Fibroblast of lung (primary cell): ENCODE data around the gene HCRTR2. TPM values are rescaled to one million over a fixed set of nuclear protein-coding genes. Genes with fewer than 3 reads are reported as not detected.

Experiments
- DNase-seq, 2 donors: peaks; one replicate each; pipeline versions ENCODE4 v3.0.0 to v3.0.0-alpha.2; 2010; ENCODE audit warnings: low read depth in 2 of 2
- H2AFZ ChIP-seq: 2 replicates; pipeline ENCODE4 v1.5.1; 2012; ENCODE audit warnings: low read length, control low read depth, inconsistent platforms
- H3K27ac ChIP-seq: 2 replicates; pipeline ENCODE4 v1.5.1; 2011; ENCODE audit warnings: low read length, control low read depth; ENCODE audit not compliant: insufficient read depth
- H3K27me3 ChIP-seq: 2 replicates; pipeline ENCODE4 v1.5.1; 2011; ENCODE audit warnings: mild to moderate bottlenecking, low read length; ENCODE audit not compliant: control insufficient read depth, insufficient read depth
- H3K36me3 ChIP-seq: 2 replicates; pipeline ENCODE4 v1.5.1; 2011; ENCODE audit warnings: low read length; ENCODE audit not compliant: control insufficient read depth, insufficient read depth
- H3K4me1 ChIP-seq: 2 replicates; pipeline ENCODE4 v1.5.1; 2011; ENCODE audit warnings: low read length; ENCODE audit not compliant: control insufficient read depth, insufficient read depth; ENCODE audit errors: extremely low read depth
- H3K4me2 ChIP-seq: 2 replicates; pipeline ENCODE4 v1.5.1; 2011; ENCODE audit warnings: low read length, control low read depth; ENCODE audit not compliant: insufficient read depth; ENCODE audit errors: extremely low read depth
- H3K4me3 ChIP-seq, 4 experiments: fragments of 200-600 bp in 1 of 4; sonication (generic) in 1 of 4; replicated peaks in 1 of 4; 2 replicates each; pipeline ENCODE4 v1.5.1; 2011 to 2016; ENCODE audit warnings: low read length in 4 of 4, low read depth in 3 of 4, mild to moderate bottlenecking in 3 of 4, control low read depth in 2 of 4, inconsistent platforms in 1 of 4, mixed read lengths in 1 of 4; ENCODE audit not compliant: insufficient read depth in 1 of 4; ENCODE audit errors: control extremely low read depth in 1 of 4
- H3K79me2 ChIP-seq: 2 replicates; pipeline ENCODE4 v1.5.1; 2012; ENCODE audit warnings: mild to moderate bottlenecking, low read length, inconsistent platforms; ENCODE audit not compliant: control insufficient read depth, insufficient read depth
- H3K9ac ChIP-seq: 2 replicates; pipeline ENCODE4 v1.5.1; 2011; ENCODE audit warnings: mild to moderate bottlenecking, low read length, control low read depth; ENCODE audit not compliant: insufficient read depth
- H3K9me3 ChIP-seq: 2 replicates; pipeline ENCODE4 v1.5.1; 2012; ENCODE audit warnings: low read depth, low read length; ENCODE audit not compliant: control insufficient read depth, insufficient read depth
- H4K20me1 ChIP-seq: 2 replicates; pipeline ENCODE4 v1.5.1; 2011; ENCODE audit warnings: low read length; ENCODE audit not compliant: control insufficient read depth, insufficient read depth; ENCODE audit errors: extremely low read depth
- EZH2 ChIP-seq: IDR thresholded peaks from 2 replicates; pipeline ENCODE4 v1.5.1; 2012; ENCODE audit warnings: low read length, control low read depth, mild to moderate bottlenecking; ENCODE audit errors: missing control alignments
- polyA plus RNA-seq, 2 donors: library from polyadenylated mRNA; depleted of rRNA in 1 of 2; stranded (reverse) in 1 of 2; unstranded in 1 of 2; fragments of >200 nt; gene quantifications; 2 replicates each; pipeline ENCODE4 v1.2.1, GENCODE V29; 2011 to 2012; ENCODE audit warnings: missing spikeins in 1 of 2
- total RNA-seq: library from RNA; depleted of rRNA; stranded (reverse); fragments of >200 nt; gene quantifications from 2 replicates; pipeline ENCODE4 v1.2.1, GENCODE V29; 2014
- TF ChIP-seq, protein P1 (sequence below), 2 donors: IDR thresholded peaks in 1 of 2; conservative IDR thresholded peaks in 1 of 2; 1 replicate in 1 of 2; 2 replicates in 1 of 2; pipeline ENCODE4 v1.5.1; 2011 to 2012; ENCODE audit warnings: low read length in 2 of 2, control low read depth in 1 of 2, inconsistent platforms in 1 of 2, low read depth in 1 of 2, mild to moderate bottlenecking in 1 of 2

HCRTR2 gene
- total and polyA plus RNA-seq, 2 donors (not counting 1 experiment from before 2014, with no cell fraction given): not detected

DNA sequence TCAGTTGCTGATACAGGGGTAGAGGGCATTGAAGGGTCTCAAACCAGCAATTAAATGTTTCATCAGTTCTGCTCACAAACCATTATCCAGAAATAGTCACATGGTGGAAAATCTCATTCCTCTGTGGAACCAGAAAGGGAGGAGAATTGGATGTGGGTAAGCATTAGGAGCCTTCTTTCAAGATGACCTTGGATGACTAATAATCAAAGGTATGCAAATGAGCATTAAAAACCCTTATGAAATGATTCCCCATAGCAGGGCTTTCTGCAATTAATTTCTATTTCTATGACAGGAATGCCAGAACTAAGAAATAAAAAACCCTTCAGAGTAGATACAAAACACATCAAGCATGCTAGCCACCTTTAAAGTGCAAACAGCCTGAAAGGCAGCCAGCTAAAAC, 37.4 kb upstream of the HCRTR2 start:
- peak in 1 of 2 donors; percentile 0 for DNase-seq
- TF ChIP-seq EZH2: no peak
- Histone ChIP-seq H3K27me3 (no peaks in the 10 kb centered on the region), H3K4me3 (no peak overlapping the region), H3K9me3 (no peaks in the 10 kb centered on the region), H3K9ac (no peak overlapping the region), H3K4me2 (no peak overlapping the region), H3K36me3 (no peaks in the 10 kb centered on the region), H3K4me1 (no peaks in the 10 kb centered on the region), H2AFZ (no peak overlapping the region), H3K79me2 (no peaks in the 10 kb centered on the region), H4K20me1 (no peaks in the 10 kb centered on the region), H3K27ac (no peak overlapping the region)

DNA sequence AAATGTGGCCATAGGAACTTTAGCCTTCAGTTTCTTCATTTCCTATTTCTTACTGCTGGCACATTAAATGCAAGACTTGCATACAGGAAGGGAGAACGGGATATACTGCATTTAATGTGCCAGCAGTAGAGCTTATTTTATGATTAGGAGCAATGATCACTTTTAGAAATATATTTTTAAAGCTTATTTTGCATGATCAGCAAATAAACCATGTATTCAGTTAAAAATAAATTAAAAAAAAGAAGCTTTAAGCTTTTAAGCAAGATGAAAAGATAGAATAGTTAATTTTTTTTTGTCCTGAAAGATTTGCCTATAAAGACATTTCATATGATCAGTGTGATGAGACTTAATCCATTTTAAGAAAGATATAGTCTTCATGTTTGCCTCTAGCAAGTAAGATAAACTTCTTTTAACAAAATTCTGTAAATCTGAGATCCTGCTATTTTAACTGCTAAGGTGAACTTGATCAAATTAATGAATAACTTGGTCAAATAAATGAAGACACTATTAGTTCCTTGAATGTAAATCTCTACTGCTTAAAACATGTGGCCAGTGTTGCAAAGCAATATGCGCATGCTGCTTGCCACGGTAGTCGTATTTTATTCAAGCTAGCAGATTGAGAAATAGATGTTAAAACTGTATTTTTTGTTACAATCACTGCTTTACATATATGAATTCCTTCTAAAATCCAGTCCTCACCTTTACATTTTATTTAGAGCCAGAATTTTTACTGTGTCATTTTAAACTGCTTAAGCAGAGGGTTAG, 36.2 kb upstream of the HCRTR2 start:
- H3K27me3 ChIP-seq: no peaks in the 10 kb centered on the region
- H3K4me3 ChIP-seq: no peak overlapping the region
- no peaks in the 10 kb centered on the region for H4K20me1 ChIP-seq
- no peak overlapping the region for H3K9ac ChIP-seq
- no peak overlapping the region for H3K27ac ChIP-seq
- no peaks in the 10 kb centered on the region for H3K4me1 ChIP-seq
- no peak for TF ChIP-seq EZH2
- TF ChIP-seq, protein P1, sequence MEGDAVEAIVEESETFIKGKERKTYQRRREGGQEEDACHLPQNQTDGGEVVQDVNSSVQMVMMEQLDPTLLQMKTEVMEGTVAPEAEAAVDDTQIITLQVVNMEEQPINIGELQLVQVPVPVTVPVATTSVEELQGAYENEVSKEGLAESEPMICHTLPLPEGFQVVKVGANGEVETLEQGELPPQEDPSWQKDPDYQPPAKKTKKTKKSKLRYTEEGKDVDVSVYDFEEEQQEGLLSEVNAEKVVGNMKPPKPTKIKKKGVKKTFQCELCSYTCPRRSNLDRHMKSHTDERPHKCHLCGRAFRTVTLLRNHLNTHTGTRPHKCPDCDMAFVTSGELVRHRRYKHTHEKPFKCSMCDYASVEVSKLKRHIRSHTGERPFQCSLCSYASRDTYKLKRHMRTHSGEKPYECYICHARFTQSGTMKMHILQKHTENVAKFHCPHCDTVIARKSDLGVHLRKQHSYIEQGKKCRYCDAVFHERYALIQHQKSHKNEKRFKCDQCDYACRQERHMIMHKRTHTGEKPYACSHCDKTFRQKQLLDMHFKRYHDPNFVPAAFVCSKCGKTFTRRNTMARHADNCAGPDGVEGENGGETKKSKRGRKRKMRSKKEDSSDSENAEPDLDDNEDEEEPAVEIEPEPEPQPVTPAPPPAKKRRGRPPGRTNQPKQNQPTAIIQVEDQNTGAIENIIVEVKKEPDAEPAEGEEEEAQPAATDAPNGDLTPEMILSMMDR (conservative IDR thresholded peaks at IDR 0.05 in 1 of 2, IDR thresholded peaks at IDR 0.05 in 1 of 2; ENCODE audit: low read depth in 1 of 2, low read length in 2 of 2): no peak
- no peaks in the 10 kb centered on the region for H3K9me3 ChIP-seq
- no peak overlapping the region for H2AFZ ChIP-seq
- H3K4me2 ChIP-seq: no peak overlapping the region
- no peaks in the 10 kb centered on the region for H3K36me3 ChIP-seq
- no peaks in the 10 kb centered on the region for H3K79me2 ChIP-seq
- DNase-seq: no peak

DNA sequence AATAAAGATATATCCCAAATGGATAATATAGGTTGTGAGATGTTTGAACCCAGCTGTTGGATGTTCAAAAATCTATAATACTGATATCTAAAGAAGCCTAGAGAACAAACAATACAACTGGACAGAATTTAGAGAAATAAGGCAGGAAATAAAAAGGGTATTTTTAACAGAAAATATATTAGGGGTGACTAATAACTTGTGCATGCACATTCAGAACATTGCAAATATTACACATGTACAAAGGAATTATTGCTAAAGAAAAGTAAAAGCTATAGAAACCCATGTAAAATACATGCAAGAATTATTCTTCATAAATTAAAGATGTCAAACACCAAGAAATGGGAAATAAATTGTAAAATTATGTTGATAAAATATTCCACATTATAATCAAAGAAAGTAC, 32.7 kb upstream of the HCRTR2 start:
- no peak overlapping the region for H2AFZ ChIP-seq
- H3K9me3 ChIP-seq: no peaks in the 10 kb centered on the region
- TF ChIP-seq EZH2: no peak
- TF ChIP-seq, protein P1 (conservative IDR thresholded peaks at IDR 0.05 in 1 of 2, IDR thresholded peaks at IDR 0.05 in 1 of 2; ENCODE audit: low read depth in 1 of 2, low read length in 2 of 2): no peak
- H3K36me3 ChIP-seq: no peaks in the 10 kb centered on the region
- no peaks in the 10 kb centered on the region for H3K4me1 ChIP-seq
- H3K9ac ChIP-seq: no peak overlapping the region
- no peak overlapping the region for H3K4me2 ChIP-seq
- no peak overlapping the region for H3K27ac ChIP-seq
- H4K20me1 ChIP-seq: no peaks in the 10 kb centered on the region
- no peaks in the 10 kb centered on the region for H3K79me2 ChIP-seq
- no peaks in the 10 kb centered on the region for H3K27me3 ChIP-seq
- peak in 1 of 2 donors; percentile 42 for DNase-seq
- H3K4me3 ChIP-seq: no peak overlapping the region
